WERI-Rb-1 (cell line): ENCODE data around the gene ZNF549.

Experiments used
- DNase-seq: peaks from one replicate; pipeline ENCODE4 v3.0.0-alpha.2; 2020
- H3K27ac ChIP-seq: fragments of 250-450 bp; sonication (Bioruptor Pico); 2 replicates; pipeline ENCODE4 v1.5.1; 2020; ENCODE audit warnings: mild to moderate bottlenecking, moderate library complexity
- H3K27me3 ChIP-seq: fragments of 250-450 bp; sonication (Bioruptor Pico); 2 replicates; pipeline ENCODE4 v1.5.1; 2021; ENCODE audit warnings: mild to moderate bottlenecking, low read depth, moderate library complexity; ENCODE audit not compliant: insufficient read depth, severe bottlenecking
- H3K36me3 ChIP-seq: fragments of 250-450 bp; sonication (Bioruptor Pico); 2 replicates; pipeline ENCODE4 v1.5.1; 2020; ENCODE audit warnings: mild to moderate bottlenecking, moderate library complexity
- H3K4me3 ChIP-seq: 2 replicates; pipeline ENCODE4 v1.5.1; 2011; ENCODE audit warnings: low read depth, mild to moderate bottlenecking, control low read depth, low read length
- H3K9me3 ChIP-seq: fragments of 250-450 bp; sonication (Bioruptor Pico); 2 replicates; pipeline ENCODE4 v1.5.1; 2021; ENCODE audit warnings: mild to moderate bottlenecking, moderate library complexity; ENCODE audit not compliant: severe bottlenecking
- TF ChIP-seq, protein P1 (sequence below): IDR thresholded peaks from 2 replicates; pipeline ENCODE4 v1.5.1; 2011; ENCODE audit warnings: low read depth, mild to moderate bottlenecking, control low read depth, inconsistent platforms, low read length

Gene ZNF549

DNA sequence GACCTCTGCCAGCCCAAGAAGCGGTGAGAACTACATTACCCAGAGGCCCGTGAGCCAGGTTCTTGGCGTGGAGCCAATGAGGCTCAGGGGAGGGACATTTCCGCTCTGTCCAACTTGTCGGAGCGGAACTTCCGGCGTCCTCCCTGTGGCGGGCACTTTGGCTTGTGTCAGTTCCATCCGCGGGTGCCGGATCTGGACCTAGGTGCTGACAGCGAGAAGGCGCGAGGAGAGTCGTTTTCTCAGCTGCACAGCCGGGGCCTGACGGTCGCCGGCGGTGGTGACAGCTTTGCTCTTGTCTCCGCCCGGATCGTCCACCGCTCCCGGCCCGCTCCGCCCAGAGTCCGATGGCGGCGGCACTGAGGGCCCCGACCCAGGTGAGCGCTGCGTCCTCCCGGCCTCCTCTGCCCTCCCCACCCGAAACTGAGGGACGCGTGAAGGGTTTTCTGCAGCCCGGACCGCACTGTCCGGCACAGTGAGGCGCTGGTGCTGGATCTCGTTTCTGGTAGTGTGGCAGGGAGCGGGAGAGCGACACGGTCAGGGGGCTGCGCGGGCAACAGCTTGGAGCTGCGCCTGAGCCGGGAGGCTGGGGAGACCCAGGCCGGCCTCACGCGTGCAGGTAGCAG, 72.7 kb downstream of the ZNF549 start, which contains the start of gene ZNF530:
ZNF530 (plus strand) TSS at position 125 of the 623 bp plus-strand sequence. CDS start 4,461 bp downstream, outside the sequence.
- Histone ChIP-seq H3K27me3 (no peaks in the 10 kb centered on the region), H3K36me3 (peaks cover 21% of the 10 kb centered on the region), H3K4me3 (peak within 1 kb of the TSS; percentile 94), H3K9me3 (no peaks in the 10 kb centered on the region), H3K27ac (peak within 1 kb of the TSS; percentile 65)
- TF ChIP-seq, protein P1, sequence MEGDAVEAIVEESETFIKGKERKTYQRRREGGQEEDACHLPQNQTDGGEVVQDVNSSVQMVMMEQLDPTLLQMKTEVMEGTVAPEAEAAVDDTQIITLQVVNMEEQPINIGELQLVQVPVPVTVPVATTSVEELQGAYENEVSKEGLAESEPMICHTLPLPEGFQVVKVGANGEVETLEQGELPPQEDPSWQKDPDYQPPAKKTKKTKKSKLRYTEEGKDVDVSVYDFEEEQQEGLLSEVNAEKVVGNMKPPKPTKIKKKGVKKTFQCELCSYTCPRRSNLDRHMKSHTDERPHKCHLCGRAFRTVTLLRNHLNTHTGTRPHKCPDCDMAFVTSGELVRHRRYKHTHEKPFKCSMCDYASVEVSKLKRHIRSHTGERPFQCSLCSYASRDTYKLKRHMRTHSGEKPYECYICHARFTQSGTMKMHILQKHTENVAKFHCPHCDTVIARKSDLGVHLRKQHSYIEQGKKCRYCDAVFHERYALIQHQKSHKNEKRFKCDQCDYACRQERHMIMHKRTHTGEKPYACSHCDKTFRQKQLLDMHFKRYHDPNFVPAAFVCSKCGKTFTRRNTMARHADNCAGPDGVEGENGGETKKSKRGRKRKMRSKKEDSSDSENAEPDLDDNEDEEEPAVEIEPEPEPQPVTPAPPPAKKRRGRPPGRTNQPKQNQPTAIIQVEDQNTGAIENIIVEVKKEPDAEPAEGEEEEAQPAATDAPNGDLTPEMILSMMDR: no peak
- peak; percentile 94 for DNase-seq

DNA sequence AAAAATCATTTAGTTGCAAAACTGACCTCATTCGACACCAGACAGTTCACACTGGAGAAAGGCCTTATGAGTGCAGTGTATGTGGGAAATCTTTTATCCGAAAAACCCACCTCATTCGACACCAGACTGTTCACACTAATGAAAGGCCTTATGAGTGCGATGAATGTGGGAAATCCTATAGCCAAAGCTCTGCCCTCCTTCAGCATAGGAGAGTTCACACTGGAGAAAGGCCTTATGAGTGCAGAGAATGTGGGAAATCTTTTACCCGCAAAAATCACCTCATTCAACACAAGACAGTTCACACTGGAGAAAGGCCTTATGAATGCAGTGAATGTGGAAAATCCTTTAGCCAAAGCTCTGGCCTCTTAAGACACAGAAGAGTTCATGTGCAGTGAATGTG, 79.8 kb downstream of the ZNF549 start:
- no peaks in the 10 kb centered on the region for H3K9me3 ChIP-seq
- H3K4me3 ChIP-seq: no peak overlapping the region
- TF ChIP-seq, protein P1: no peak
- H3K36me3 ChIP-seq: peaks cover 43% of the 10 kb centered on the region
- DNase-seq: no peak
- no peak overlapping the region for H3K27ac ChIP-seq
- H3K27me3 ChIP-seq: no peaks in the 10 kb centered on the region
